ENCODE data around the gene NOX3. TPM values are rescaled to one million over a fixed set of nuclear protein-coding genes. Genes with fewer than 3 reads are reported as not detected.

NOX3 gene
- total and polyA plus RNA-seq, 10 donors, result 0.03 TPM; not detected in 8

DNA sequence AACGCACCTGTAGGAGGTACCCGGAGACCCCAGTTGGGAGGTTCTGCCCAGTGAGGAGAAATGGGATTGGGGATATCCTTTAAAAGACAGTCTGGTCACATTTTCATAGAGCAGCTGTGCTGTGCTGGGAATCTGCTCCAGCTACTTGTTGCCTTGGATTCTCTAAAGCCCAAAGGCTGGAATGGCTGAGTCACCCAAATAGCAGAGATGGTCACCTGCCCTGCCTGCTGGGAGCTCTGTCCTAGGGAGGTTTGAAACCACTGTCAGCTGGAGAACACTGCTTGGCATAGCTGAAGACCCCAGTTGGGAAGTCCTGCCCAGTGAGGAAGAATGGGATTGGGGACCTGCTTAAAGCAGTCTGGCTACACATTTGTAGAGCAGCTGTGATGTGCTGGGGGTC is 106.5 kb downstream of the NOX3 start:
- peaks cover 0 to 8% (median 0%) of the 10 kb centered on the region in 7 donors for H3K27me3 ChIP-seq (replicated peaks in 1 of 7)
- WGBS, 5 donors, result 90 to 100% (median 96%) methylated on average over 2 of the region's 2 CpGs
- intact Hi-C loops (cut with DNase I; ENCODE audit: low total_unique reads), result no loop called here
- DNase-seq, result no peak
- no peak overlapping the region for H3K27ac ChIP-seq
- TF ChIP-seq, protein P1, sequence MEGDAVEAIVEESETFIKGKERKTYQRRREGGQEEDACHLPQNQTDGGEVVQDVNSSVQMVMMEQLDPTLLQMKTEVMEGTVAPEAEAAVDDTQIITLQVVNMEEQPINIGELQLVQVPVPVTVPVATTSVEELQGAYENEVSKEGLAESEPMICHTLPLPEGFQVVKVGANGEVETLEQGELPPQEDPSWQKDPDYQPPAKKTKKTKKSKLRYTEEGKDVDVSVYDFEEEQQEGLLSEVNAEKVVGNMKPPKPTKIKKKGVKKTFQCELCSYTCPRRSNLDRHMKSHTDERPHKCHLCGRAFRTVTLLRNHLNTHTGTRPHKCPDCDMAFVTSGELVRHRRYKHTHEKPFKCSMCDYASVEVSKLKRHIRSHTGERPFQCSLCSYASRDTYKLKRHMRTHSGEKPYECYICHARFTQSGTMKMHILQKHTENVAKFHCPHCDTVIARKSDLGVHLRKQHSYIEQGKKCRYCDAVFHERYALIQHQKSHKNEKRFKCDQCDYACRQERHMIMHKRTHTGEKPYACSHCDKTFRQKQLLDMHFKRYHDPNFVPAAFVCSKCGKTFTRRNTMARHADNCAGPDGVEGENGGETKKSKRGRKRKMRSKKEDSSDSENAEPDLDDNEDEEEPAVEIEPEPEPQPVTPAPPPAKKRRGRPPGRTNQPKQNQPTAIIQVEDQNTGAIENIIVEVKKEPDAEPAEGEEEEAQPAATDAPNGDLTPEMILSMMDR (IDR thresholded peaks at IDR 0.05 in 8 of 11, conservative IDR thresholded peaks at IDR 0.05 in 3 of 11), result no peak
- TF ChIP-seq POLR2A (IDR thresholded peaks at IDR 0.05) (no peak), POLR2AphosphoS5 (IDR thresholded peaks at IDR 0.05) (no peak)
- H3K4me1 ChIP-seq, result peaks cover 0 to 7% (median 0%) of the 10 kb centered on the region in 6 donors
- H3K36me3 ChIP-seq, result no peaks in the 10 kb centered on the region
- H3K9me3 ChIP-seq, result peaks cover 5 to 52% (median 40%) of the 10 kb centered on the region in 8 donors
- H3K4me3 ChIP-seq, result no peak overlapping the region

DNA sequence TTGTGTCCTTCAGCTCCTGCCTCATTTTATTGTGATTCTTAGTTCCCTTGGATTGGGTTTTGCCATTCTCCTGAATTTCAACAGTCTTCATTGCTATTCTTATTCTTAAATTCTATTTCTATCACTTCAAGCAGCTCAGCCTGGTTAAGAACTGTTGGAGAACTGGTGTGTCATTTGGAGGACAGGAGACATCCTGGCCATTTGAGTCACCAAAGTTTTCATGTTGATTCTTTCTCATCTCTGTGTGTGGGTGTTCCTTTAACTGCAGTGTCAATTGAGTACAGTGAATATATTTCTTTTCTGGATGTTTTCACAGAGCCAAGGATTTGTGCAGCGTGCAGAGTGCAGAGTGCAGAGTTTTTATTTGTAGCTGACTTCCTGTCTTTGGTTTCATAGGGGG is 107.8 kb downstream of the NOX3 start:
- Histone ChIP-seq H3K4me1 (peaks cover 0 to 7% (median 0%) of the 10 kb centered on the region in 6 donors), H3K27me3 (replicated peaks in 1 of 7) (peaks cover 0 to 8% (median 0%) of the 10 kb centered on the region in 7 donors), H3K4me3 (no peak overlapping the region), H3K9me3 (peaks cover 0 to 39% (median 28%) of the 10 kb centered on the region in 8 donors), H3K27ac (no peak overlapping the region), H3K36me3 (no peaks in the 10 kb centered on the region)
- 77 to 89% (median 80%) methylated on average over 1 of the region's 1 CpG for WGBS, 5 donors
- DNase-seq, result no peak
- TF ChIP-seq, protein P1 (IDR thresholded peaks at IDR 0.05 in 8 of 11, conservative IDR thresholded peaks at IDR 0.05 in 3 of 11), result no peak
- no peak for TF ChIP-seq POLR2A (IDR thresholded peaks at IDR 0.05)
- TF ChIP-seq POLR2AphosphoS5 (IDR thresholded peaks at IDR 0.05), result no peak
- intact Hi-C loops (cut with DNase I; ENCODE audit: low total_unique reads), result no loop called here

DNA sequence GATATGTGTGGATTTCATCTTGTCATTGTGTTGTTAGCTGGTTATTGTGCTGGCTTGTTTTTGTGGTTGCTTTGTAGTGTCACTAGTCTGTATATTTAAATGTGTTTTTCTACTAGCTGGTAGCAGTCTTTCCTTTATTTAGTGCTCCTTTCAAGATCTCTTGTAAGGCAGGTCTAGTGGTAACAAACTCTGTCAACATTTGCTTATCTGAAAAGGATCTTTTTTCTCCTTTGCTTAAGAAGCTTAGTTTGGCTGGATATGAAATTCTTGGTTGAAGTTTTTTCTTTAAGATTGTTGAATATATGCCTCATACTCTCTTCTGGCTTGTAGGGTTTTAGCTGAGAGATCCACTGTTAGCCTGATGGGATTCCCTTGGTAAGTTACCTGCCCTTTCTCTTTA is 108.7 kb downstream of the NOX3 start:
- H3K27ac ChIP-seq, result no peak overlapping the region
- peaks cover 0 to 8% (median 0%) of the 10 kb centered on the region in 7 donors for H3K27me3 ChIP-seq (replicated peaks in 1 of 7)
- intact Hi-C loops (cut with DNase I; ENCODE audit: low total_unique reads), result no loop called here
- no peak for DNase-seq
- no peak for TF ChIP-seq POLR2AphosphoS5 (IDR thresholded peaks at IDR 0.05)
- TF ChIP-seq, protein P1 (IDR thresholded peaks at IDR 0.05 in 8 of 11, conservative IDR thresholded peaks at IDR 0.05 in 3 of 11), result no peak
- no peak for TF ChIP-seq POLR2A (IDR thresholded peaks at IDR 0.05)
- no peak overlapping the region for H3K4me3 ChIP-seq
- peaks cover 0 to 7% (median 0%) of the 10 kb centered on the region in 6 donors for H3K4me1 ChIP-seq
- H3K9me3 ChIP-seq, result peaks cover 0 to 35% (median 27%) of the 10 kb centered on the region in 8 donors
- no peaks in the 10 kb centered on the region for H3K36me3 ChIP-seq

Other genes starting within 250 kb of the NOX3 start
- not detected for gene CLDN20, start 191.8 kb downstream of the NOX3 start, total RNA-seq
- not detected for gene CLDN20, start 191.8 kb downstream of the NOX3 start, polyA plus RNA-seq
- 10 to 100 TPM; 11.4 to 39.2 (median 24.0) TPM for gene TFB1M, start 141.4 kb downstream of the NOX3 start, total RNA-seq
- 10 to 100 TPM; 16.7 to 17.8 (median 16.7) TPM for gene TFB1M, start 141.4 kb downstream of the NOX3 start, polyA plus RNA-seq